GM18867 (cell line): ENCODE data around the gene KRCC1.

ENCODE experiments used
- ATAC-seq: cut with Tn5 transposase; IDR thresholded peaks from one replicate; pipeline ENCODE4 v1.9.1; 2021; ENCODE audit warnings: mild to moderate bottlenecking, moderate library complexity; ENCODE audit not compliant: unreplicated experiment

The KRCC1 gene

GRCh38 chr2:88077080-88077479 is 21.5 kb upstream of the KRCC1 start:
- no peak for ATAC-seq

- ATAC-seq = no peak
These were observed 19.3 kb upstream of the KRCC1 start for GRCh38 chr2:88074854-88075292.

GRCh38 chr2:88074150-88074549 is 18.6 kb upstream of the KRCC1 start:
- ATAC-seq = no peak

- no peak for ATAC-seq
These were observed 15.8 kb upstream of the KRCC1 start for GRCh38 chr2:88071365-88071764.

- no peak for ATAC-seq
These were observed 14.5 kb upstream of the KRCC1 start for GRCh38 chr2:88070055-88070454.

- ATAC-seq = no peak
These were observed 13.5 kb upstream of the KRCC1 start for GRCh38 chr2:88069117-88069516.

GRCh38 chr2:88068044-88068443 is 12.5 kb upstream of the KRCC1 start:
- no peak for ATAC-seq

- ATAC-seq = no peak
These were observed 12.0 kb upstream of the KRCC1 start, which contains the start of gene SMYD1 for GRCh38 chr2:88067598-88067997. Gene SMYD1 (plus strand): TSS chr2:88067825. CDS start chr2:88067865, 40 bp downstream.

GRCh38 chr2:88067189-88067588 is 11.6 kb upstream of the KRCC1 start:
- ATAC-seq = no peak

GRCh38 chr2:88066543-88066942 is 11.0 kb upstream of the KRCC1 start:
- ATAC-seq = no peak

- no peak for ATAC-seq
These were observed 5.7 kb upstream of the KRCC1 start for GRCh38 chr2:88061295-88061694.

- ATAC-seq = no peak
These were observed 5.3 kb upstream of the KRCC1 start for GRCh38 chr2:88060907-88061275.

- peak; percentile 45 for ATAC-seq
These were observed 4.7 kb upstream of the KRCC1 start for GRCh38 chr2:88059979-88060906.

GRCh38 chr2:88058191-88058590 is 2.6 kb upstream of the KRCC1 start:
- ATAC-seq = no peak

GRCh38 chr2:88057437-88057844 is 1.9 kb upstream of the KRCC1 start:
- ATAC-seq = no peak

GRCh38 chr2:88054782-88055370 is 707 bp downstream of the KRCC1 start:
- ATAC-seq = no peak

GRCh38 chr2:88053934-88054781 is 1.4 kb downstream of the KRCC1 start:
- no peak for ATAC-seq

GRCh38 chr2:88053296-88053695 is 2.3 kb downstream of the KRCC1 start:
- ATAC-seq = no peak

GRCh38 chr2:88051792-88052191 is 3.8 kb downstream of the KRCC1 start:
- ATAC-seq = no peak

GRCh38 chr2:88049622-88050021 is 6.0 kb downstream of the KRCC1 start:
- ATAC-seq = no peak

- ATAC-seq = no peak
These were observed 7.0 kb downstream of the KRCC1 start for GRCh38 chr2:88048541-88048940.
